Measurements from ENCODE around the gene ELP5.

The ELP5 gene

DNA sequence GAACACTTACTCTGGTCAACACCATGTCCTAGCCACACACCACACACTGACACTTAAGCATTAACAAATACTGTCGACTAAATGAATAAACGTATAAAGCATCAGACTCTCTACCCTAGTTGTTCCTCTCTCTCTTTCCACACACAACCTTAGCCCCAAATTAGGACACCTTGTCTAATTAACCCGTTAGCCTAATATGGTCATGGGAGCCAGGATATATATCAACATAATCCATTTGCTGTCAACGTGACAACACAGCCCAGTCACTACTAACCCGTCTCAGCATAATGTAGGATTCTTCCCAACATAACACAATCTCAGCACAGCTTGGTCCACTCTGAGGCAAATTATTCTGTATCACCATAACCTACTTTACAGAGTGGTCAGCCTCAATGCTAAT lies 19.9 kb upstream of the ELP5 start:
- TF ChIP-seq, protein P1, sequence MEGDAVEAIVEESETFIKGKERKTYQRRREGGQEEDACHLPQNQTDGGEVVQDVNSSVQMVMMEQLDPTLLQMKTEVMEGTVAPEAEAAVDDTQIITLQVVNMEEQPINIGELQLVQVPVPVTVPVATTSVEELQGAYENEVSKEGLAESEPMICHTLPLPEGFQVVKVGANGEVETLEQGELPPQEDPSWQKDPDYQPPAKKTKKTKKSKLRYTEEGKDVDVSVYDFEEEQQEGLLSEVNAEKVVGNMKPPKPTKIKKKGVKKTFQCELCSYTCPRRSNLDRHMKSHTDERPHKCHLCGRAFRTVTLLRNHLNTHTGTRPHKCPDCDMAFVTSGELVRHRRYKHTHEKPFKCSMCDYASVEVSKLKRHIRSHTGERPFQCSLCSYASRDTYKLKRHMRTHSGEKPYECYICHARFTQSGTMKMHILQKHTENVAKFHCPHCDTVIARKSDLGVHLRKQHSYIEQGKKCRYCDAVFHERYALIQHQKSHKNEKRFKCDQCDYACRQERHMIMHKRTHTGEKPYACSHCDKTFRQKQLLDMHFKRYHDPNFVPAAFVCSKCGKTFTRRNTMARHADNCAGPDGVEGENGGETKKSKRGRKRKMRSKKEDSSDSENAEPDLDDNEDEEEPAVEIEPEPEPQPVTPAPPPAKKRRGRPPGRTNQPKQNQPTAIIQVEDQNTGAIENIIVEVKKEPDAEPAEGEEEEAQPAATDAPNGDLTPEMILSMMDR (IDR thresholded peaks at IDR 0.05; ENCODE audit: low read depth, low read length, missing control alignments) = no peak

GRCh38 chr17:7233701-7234082 lies 18.3 kb upstream of the ELP5 start:
- TF ChIP-seq, protein P1 (IDR thresholded peaks at IDR 0.05; ENCODE audit: low read depth, low read length, missing control alignments) = no peak
- no peak for DNase-seq (ENCODE audit: extremely low read depth, low read depth)
- H3K4me3 ChIP-seq (replicated peaks; ENCODE audit: low read depth, low read length) = peak overlapping the region; percentile 92

More for the DNA sequence above, 19.9 kb upstream of the ELP5 start:
- peak overlapping the region; percentile 92 for H3K4me3 ChIP-seq (replicated peaks; ENCODE audit: low read depth, low read length)
- DNase-seq (ENCODE audit: extremely low read depth, low read depth) = no peak

DNA sequence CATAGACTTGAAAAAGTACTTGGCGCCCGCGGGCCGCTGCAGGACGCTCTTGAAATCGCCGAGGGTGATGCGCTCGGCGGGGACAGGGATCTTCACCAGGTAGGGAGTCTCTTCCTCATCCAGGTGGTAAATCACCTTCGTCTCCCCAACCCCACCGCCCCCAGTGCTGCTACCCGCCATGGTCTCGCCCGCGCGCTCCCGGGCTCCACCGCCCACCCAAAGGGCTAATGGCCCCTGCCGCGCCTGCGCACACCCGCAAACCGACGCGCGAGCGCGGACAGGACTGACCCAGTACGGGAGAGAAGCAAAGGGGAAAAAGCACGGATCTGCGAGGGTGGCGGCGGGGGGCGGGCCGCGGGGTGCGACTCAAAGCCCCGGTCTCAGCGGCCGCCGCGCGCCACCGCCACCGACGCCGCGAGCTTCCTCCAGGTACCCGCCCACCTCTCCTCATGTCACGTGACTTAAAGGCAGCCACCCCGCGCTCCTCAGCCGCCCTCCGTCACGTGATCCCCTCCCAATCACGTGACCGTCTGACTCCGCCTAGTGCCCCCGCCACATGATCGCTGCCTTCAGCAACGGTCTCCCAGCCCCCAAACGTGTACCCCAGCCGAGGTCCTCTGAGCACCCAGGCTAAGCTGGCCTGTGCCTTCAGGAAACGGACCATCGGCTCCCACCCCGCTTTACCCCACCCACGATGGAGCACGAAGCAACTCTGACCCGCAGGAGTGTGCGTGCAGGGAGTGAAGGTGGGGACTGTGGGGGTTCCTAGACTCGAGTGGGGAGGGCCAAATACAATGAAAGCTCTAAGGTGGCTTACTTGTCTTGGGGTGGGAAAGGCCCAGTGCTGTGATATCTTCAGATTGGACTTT lies 17.7 kb upstream of the ELP5 start, which contains the start of gene DVL2:
DVL2 (minus strand) TSS at position 435 of the 869 bp plus-strand sequence; CDS start at position 180, 255 bp downstream.
- TF ChIP-seq, protein P1 (IDR thresholded peaks at IDR 0.05; ENCODE audit: low read depth, low read length, missing control alignments) = no peak

GRCh38 chr17:7235693-7236665 lies 16.0 kb upstream of the ELP5 start:
- no peak for DNase-seq (ENCODE audit: extremely low read depth, low read depth)
- H3K4me3 ChIP-seq (replicated peaks; ENCODE audit: low read depth, low read length) = no peak overlapping the region
- TF ChIP-seq, protein P1 (IDR thresholded peaks at IDR 0.05; ENCODE audit: low read depth, low read length, missing control alignments) = no peak

More for the DNA sequence above, 17.7 kb upstream of the ELP5 start, which contains the start of gene DVL2:
- peak within 1 kb of the TSS; percentile 92 for H3K4me3 ChIP-seq (replicated peaks; ENCODE audit: low read depth, low read length)
- no peak for DNase-seq (ENCODE audit: extremely low read depth, low read depth)

DNA sequence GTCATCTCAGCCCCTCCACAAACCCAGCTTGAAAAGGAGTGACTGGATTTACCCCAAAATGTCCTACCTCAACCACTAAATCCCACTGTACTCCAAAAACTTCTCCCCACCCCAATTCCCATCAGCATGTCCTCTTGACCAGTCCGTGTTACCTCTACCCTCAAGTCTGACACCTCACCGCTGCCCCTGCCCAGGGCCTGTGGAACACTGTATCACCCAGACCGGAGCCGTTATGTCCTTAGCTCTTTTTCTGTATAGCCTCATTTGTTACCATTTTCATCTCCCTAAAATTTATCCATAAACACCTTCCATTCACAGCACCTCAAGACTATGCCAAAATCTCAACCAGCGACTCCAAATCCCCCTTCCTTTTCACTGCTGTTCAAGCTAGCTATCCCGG lies 15.2 kb upstream of the ELP5 start:
- TF ChIP-seq, protein P1 (IDR thresholded peaks at IDR 0.05; ENCODE audit: low read depth, low read length, missing control alignments) = no peak
- peak overlapping the region; percentile 98 for H3K4me3 ChIP-seq (replicated peaks; ENCODE audit: low read depth, low read length)
- DNase-seq (ENCODE audit: extremely low read depth, low read depth) = no peak

- DNase-seq (ENCODE audit: extremely low read depth, low read depth) = no peak
- TF ChIP-seq, protein P1 (IDR thresholded peaks at IDR 0.05; ENCODE audit: low read depth, low read length, missing control alignments) = no peak
- peak overlapping the region; percentile 98 for H3K4me3 ChIP-seq (replicated peaks; ENCODE audit: low read depth, low read length)
Observed at GRCh38 chr17:7237266-7237760, 14.7 kb upstream of the ELP5 start.
